GM21717 (cell line): ENCODE data around the gene ASGR1.
"Not testable (repeated sequence)": the region's sequence is repeated elsewhere in the genome, so short reads cannot be mapped to it uniquely, and the experiment has no call there.

Source experiments
- ATAC-seq: cut with Tn5 transposase; IDR thresholded peaks from one replicate; pipeline ENCODE4 v1.9.1; 2021; ENCODE audit warnings: mild to moderate bottlenecking, moderate library complexity; ENCODE audit not compliant: unreplicated experiment

Gene ASGR1

DNA sequence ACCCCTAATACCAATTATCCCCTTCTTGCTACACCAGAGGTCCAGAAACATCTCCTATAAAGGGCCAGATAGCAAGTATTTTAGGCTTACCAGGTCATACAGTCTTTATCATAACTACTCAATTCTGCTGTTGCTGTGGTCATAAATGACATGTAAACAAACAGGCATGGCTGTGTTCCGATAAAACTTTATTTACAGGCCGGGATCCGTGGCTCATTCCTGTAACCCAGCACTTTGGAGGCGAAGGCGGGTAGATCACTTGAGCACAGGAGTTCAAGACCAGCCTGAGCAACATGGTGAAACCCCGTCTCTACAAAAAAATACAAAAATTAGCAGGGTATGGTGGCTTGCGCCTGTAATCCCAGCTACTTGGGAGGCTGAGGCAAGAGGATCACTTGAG lies 12.3 kb downstream of the ASGR1 start:
- no peak for ATAC-seq

DNA sequence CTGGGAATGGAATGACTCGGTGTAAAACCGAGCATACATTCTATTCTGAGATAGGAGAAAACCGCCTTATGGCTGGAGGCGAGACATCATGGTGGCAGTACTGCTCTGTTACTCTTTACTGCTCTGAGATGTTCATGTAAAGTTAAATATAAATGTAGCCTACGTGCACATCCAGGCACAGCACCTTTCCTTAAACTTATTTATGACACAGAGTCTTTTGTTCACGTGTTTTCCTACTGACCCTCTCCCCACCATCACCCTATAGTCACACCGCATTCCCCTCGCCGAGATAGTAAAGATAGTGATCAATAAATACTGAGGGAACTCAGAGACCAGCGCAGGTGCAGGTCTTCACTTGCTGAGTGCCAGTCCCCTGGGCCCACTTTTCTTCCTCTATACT lies 19.6 kb downstream of the ASGR1 start:
- ATAC-seq, result not testable (repeated sequence)

DNA sequence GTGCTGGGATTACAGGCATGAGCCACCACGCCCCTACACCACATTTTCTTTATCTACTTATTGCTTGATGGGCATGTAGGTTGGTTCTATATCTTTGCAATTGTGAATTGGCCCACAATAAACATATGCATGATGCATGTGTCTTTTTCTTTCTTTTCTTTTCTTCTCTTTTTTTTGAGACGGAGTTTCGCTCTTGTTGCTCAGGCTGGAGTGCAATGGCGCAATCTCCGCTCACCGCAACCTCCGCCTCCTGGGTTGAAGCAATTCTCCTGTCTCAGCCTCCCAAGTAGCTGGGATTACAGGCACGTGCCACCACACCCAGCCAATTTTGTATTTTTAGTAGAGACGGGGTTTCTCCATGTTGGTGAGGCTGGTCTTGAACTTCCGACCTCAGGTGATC lies 20.7 kb downstream of the ASGR1 start:
- ATAC-seq, result not testable (repeated sequence)

DNA sequence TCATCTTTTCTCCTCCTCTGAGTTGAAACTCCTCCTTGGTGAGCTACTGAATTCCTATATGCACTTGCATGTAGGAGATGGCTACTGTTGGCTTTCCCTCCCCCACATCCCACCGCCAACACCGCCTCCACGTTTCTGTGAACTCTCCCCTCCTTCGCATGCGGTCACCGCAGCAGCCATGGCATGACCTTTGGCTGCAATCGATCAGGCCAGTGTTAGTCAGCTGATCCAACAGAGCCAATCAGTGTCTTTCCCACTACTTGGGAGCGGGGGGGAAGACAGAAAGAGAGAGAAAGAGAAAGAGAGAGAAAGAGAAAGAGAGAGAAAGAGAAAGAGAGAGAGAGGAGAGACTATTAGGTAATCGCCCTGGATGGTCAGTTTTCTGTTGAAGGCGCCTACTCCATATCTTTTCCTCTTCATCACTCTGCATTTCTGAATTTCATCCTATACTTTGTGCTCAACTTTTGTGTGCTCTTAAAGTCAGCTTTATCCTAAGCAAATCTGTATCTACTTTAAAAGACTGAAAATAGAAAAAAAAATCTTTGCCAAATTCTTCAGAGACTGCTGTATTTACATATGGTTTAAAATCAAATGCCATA lies 22.7 kb downstream of the ASGR1 start:
- ATAC-seq, result no peak

DNA sequence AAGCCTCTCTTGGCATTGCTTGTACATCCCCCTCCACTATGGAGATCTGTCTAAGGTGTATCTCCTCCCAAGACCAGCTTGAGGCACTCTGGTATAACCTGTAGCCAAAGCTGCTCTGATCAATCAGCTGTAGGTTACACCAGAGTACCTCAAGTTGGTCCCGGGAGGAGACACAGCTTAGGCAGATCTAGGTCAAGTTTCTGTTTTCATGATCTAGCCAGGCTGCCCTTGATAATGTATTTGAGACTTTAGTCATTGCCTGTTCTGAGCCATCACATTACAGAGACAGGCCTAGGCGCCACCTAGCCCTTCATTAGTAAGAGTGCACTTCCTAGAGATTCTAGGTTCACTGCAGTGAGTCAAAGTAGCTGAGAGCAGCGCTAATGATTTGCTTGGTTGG lies 31.4 kb downstream of the ASGR1 start:
- no peak for ATAC-seq

DNA sequence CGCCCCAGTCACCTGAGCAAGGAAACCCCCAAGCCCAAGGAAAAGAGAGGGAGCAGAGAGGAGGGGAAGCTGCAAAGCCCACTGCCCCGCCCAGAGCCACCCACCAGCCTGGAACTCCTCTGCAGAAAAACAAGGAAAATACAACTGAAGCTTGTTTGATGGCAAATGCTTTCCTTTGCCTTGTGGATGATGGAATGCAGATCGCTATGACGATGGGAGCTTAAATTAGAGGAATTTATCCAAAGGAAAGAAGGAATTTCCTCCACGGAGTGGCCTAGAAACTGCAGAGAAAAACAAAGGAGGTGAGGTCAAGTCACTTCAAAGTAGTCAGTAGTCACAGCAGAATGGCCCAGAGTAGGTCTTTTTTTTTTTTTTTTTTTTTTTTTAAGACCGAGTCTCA lies 33.1 kb downstream of the ASGR1 start:
- ATAC-seq, result no peak

DNA sequence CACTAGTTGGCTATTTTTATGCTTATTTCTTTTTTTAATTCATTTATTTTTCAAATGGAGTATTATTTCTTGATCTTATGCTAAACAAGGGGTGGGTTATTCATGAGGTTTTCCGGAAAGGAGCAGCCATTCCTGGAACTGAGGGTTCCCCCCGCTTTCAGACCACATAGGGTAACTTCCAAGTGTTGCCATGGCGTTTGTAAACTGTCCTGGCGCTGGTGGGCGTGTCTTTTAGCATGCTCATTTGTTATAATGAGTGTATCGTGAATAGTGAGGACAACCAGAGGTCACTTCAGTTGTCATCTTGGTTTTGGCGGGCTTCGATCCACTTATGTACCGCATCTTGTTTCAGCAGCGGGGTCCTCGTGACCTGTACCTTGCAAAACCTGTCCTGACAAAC lies 35.0 kb downstream of the ASGR1 start:
- ATAC-seq, result no peak

DNA sequence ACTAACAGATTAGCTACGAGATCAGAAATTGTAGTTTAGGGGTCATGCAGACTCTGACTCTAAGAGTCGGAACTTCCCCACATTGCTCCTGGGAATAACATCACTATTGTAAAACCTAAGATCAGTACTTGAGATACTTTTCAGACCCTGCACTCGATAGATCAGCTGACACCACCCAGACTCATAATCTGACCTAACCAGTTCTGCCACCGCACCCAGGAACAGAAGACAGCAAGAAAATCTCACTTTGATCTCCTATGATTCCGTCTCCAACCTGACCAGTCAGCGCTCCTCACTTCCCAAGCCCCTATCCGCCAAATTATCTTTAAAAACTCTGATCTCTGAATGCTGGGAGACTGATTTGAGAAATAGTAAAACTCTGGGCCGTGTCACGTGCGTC lies 37.3 kb downstream of the ASGR1 start:
- ATAC-seq, result no peak

DNA sequence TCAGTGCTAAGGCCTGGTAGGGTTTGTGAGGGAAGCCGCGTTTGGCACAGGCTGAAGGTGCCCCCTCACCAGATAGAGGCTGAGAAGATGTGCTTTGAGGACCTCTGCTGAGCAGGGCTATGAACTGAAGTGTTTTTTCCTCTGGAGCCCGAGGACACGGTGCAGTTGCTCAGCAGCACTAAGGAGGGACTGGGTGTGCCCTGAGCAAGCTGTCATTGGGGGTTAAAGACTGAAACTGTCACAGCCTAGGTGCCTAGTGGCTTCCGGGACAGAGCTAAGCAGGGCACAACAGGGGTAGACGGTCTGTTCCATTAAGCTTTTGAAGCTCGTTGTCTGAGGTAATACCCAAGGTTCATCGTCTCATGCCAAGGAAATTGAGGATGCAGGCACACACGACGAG lies 39.8 kb downstream of the ASGR1 start:
- no peak for ATAC-seq

DNA sequence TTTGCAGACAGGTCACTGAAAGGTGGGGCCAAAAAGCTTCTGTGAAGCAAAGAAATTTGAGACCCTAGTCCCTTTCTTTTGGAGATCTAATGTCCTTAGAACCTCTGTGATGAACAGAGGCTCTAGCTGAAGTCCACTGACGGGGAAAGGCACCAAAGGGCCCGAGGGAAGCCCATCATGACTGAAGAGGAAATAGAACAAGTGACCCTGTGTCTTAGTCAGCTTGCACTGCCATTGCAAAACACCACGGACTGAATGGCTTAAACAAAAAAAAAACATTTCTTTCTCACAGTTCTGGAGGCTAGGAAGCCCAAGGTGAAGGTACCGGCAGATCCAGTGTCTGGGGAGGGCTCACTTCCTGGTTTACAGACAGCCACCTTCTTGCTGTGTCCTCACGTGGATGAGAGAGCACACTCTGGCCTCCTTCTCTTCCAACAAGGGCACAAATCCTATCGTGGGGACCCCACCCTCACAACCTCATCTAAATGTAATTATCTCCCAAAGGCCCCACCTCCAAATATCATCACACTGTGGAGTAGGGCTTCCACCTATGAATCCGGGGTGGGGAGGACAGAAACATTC lies 40.3 kb downstream of the ASGR1 start:
- ATAC-seq, result no peak

DNA sequence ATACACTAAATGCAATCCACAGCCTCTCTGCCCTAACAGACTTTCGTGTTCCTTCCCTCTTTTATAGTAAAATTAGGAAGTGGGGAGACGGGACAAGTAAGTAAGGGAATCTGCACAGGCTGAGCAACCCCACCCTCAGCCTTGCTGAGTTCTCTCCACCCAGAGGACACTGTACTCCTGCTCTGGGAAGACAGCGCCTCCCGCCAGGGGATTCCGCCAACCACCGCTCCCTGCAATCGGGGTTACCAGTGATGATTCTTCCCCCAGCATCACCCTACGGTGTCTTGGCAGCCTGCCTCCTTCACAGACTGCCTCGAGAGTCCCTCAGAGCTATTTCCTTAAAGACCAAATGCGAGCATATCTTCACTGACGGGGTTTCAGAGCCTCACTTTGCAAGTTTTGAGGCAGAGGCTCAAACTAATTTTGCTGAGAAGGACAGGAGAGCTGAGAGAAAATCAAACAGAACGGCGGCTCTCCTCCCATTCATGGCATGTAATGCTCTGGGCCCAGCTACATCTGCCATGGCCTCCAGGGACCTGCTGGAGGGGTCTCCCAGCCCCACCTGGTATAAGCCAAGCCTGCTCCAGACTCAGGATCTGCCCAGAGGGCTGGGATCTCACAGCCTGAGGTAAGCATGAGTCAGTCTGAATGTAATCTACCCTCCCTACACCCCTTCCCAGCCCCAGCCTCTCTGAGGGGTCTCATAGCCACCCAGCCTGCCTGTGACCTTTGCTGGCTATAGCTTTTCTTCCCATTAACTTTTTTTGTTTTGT lies 41.8 kb downstream of the ASGR1 start:
- ATAC-seq, result no peak

DNA sequence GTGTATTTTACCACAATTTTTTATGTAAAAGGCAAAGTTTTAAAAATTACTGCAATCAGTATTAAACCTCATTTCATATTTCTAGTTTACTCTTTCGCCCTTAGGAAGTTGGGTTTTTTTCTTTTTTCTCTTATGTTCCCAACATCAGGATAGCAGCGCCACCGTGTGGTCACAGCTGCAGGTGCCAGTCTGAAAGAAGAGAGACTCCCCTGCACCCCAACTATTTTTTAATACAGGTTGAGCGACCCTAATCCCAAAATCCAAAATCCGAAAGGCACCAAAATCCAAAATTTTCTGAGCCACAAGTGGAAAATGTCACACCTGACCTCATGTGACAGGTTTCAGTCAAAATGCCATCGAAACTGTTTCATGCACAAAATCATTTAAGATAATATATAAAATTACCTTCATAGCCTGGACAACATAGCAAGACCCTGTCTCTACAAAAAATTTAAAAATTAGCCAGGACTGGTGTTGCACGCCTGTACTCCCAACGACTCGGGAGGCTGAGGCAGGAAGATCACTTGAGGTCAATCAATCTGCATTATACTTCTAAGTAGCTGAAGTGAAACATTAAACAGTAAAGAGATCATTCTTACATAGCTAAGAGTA lies 42.8 kb downstream of the ASGR1 start:
- no peak for ATAC-seq

DNA sequence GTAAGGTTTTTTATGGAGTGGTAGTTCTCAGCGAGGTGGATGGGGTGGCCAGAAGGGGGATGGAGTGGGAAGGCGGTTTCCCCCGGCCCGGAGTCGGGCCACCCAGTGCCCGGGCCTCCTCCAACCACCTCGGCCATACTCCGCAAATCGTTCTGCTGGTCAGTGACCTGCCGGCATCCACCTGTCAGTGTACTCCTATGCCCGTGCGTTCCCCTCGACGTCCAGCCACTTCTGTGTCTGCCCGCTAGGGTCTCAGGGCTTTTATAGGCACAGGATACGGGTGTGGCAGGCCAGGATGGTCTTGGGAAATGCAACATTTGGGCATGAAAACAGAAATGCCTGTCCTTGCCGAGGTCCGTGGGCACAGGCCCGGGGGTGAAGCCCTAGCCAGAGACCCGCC lies 45.3 kb downstream of the ASGR1 start:
- no peak for ATAC-seq

DNA sequence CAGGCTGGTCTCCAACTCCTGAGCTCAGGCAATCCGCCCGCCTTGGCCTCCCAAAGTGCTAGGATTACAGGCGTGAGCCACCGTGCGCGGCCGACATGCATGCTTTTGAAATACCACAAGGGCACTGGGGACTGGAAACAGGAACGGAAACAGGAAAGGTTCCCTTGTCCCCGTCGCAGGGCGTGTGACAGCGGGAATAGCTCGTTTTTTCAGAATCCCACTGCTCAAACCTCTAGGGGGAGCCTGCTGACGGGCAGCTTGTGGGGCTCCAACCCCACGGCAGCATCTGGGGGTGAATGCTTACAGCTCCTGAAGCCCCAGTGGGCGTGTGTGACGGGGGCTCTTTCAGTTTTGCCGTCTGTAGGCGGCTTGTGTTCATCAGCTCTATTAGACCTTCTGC lies 45.7 kb downstream of the ASGR1 start:
- no peak for ATAC-seq

DNA sequence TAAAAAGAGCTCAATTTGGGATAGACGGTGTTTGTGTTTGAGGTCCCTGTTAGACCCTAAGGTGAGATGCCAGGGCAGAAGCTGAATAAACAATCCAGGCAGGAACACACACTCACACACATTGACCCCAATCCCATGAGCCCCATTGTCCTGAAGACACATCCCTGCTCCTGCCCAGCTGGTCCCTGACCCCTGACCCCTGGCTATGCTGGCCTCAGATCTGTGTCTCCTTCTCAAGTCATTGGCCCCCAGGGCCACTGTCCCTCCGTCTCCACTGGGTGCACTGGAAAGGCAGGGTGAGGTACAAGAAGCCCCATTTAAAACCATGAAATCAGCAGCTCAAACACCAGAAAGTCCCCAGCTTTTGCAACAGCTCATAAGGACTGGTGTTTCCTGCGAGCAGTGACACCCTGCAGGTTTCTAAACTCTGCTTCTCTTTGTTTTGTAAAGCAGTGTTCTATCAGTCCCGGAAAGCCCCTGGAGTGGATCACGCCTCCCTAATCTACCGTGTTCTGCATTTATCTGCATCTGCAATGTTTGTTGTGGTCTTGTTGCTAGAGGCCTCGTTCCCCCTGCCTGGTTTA lies 46.6 kb downstream of the ASGR1 start:
- peak; percentile 64 for ATAC-seq

DNA sequence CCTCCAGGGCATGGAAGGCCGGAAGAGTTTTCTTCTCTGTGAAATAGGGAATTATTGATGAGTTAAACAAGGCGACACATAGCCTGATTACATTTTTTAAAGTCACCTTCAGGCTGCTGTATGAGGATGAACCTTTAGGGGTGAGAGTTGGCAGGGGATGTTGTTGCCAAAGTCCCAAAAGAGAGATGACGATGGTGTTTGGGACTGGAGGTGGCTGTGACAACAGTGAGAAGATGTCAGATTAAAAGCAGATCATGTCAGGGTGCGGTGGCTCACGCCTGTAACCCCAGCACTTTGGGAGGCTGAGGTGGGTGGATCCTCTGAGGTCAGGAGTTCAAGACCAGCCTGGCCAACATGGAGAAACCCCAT lies 47.8 kb downstream of the ASGR1 start:
- no peak for ATAC-seq

DNA sequence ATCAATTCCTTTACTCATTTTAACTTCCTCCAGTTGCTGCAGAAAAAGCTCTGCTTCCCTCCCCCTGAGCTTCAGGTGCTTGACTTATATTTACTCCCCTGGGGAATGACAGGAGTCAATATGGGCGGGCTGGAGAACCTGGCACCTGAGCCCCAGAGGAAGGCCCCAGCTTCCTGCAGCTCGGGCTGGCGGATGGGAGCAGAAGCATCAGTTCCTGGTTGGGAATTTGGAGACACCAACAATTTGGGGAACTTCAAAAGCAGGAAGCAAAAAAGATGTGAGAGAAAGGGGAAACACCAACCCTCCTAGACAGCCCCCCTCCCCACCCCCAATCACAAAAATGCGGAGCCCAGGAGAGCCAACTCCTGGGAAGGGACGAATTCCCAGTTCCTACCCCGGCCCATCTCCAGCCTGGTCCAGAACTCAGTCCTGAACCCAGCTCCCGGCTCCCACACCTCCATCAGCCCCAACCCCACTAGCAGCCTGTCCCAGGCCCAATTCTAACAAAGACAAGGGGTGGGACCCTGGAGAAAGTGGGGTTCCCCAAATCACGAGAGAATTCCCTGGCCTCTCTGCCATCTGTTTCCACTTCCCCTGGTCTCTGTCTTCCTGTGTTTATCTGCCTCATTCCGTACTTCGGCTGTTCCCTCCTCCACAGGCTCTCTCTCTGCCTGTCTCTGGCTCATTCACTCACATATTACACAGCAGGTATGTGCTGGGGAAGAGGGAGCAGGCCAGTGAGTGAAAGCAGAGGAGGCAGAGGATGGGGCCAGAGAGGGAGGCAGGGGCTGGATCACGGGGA lies 48.3 kb downstream of the ASGR1 start:
- no peak for ATAC-seq

DNA sequence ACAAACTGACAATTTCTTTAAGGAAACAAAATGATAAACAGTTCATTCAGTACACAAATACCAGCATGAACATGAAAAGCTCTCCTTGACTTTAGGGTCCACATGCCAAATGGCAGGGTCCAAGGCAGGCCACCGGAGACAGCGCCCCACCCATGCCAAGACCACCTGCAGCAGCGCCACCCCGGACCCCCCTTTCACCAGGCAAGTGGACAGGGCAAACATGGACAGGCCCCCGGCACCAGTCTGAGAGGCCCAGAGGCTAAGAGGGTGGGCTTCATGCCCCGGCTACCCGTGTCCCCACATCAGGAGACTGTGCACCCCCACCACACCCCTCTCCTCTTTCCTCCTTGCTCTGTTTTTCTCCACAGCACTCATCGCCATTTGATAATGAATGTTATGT lies 49.9 kb downstream of the ASGR1 start:
- ATAC-seq, result no peak

DNA sequence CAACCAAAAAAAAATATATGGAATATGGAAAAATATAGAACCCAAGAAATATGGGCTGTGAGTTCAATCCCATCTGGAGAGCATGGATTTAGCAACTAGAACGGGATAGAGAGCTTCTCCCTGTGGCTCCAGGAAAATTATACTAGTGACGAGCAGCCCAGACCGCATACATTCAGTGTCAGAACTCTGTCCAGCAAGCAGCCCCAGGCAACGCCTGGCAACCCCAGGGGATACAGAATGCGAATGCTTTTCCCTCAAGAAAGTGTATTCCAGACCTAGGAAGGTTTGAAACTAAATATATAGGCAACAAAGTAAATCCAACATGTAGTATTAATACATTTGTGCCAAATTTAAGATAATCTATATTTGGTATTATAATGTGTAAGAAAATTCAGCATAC lies 51.0 kb downstream of the ASGR1 start:
- ATAC-seq, result no peak

DNA sequence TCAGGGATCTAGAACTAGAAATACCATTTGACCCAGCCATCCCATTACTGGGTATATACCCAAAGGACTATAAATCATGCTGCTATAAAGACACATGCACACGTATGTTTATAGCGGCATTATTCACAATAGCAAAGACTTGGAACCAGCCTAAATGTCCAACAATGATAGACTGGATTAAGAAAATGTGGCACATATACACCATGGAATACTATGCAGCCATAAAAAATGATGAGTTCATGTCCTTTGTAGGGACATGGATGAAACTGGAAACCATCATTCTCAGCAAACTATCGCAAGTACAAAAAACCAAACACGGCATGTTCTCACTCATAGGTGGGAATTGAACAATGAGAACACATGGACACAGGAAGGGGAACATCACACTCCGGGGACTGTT lies 51.7 kb downstream of the ASGR1 start:
- ATAC-seq, result not testable (repeated sequence)

DNA sequence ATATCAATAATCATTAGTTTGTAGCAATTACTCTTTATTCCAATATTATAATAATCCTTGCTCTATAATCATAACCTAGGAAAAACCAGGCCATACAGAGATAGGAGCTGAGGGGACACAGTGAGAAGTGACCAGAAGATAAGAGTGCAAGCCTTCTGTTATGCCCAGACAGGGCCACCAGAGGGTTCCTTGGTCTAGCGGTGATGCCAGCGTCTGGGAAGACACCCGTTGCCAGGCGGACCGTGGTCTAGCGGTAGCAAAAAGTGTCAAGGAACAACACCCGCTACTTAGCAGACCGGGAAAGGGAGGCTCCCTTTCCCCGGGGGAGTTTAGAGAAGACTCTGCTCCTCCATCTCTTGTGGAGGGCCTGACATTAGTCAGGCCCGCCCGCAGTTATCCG lies 52.8 kb downstream of the ASGR1 start:
- ATAC-seq, result not testable (repeated sequence)
